NCI-H2029 (cell line): ENCODE measurements around the gene ZC3H18.
A peak's percentile ranks its signal among the peaks of the same experiment; 100 is the strongest.
"Not testable (repeated sequence)": the region's sequence is repeated elsewhere in the genome, so short reads cannot be mapped to it uniquely, and the experiment has no call there.

ENCODE experiments used
- DNase-seq: peaks from one replicate; lab custom pipeline; 2025; lab: John Stamatoyannopoulos, UW

ZC3H18 gene

GRCh38 chr16:88654363-88655052, 84.3 kb downstream of the ZC3H18 start:
- no peak for DNase-seq

- DNase-seq, result no peak
Observed at GRCh38 chr16:88655053-88655732, 85.0 kb downstream of the ZC3H18 start.

GRCh38 chr16:88655733-88656281, 85.6 kb downstream of the ZC3H18 start:
- no peak for DNase-seq

GRCh38 chr16:88656291-88656980, 86.2 kb downstream of the ZC3H18 start:
- no peak for DNase-seq

- DNase-seq, result no peak
Observed at GRCh38 chr16:88657371-88657770, 87.2 kb downstream of the ZC3H18 start.

GRCh38 chr16:88658714-88659113, 88.5 kb downstream of the ZC3H18 start:
- no peak for DNase-seq

- DNase-seq, result no peak
Observed at GRCh38 chr16:88659160-88659559, 89.0 kb downstream of the ZC3H18 start.

GRCh38 chr16:88661468-88661867, 91.3 kb downstream of the ZC3H18 start:
- no peak for DNase-seq

GRCh38 chr16:88662222-88662842, 92.1 kb downstream of the ZC3H18 start:
- no peak for DNase-seq

- DNase-seq, result peak; percentile 90
Observed at GRCh38 chr16:88662843-88663606, 92.8 kb downstream of the ZC3H18 start, which contains the start of gene MVD. Gene MVD (minus strand): TSS chr16:88663091. CDS start chr16:88663080, 11 bp downstream.

- peak; percentile 34 for DNase-seq
Observed at GRCh38 chr16:88665148-88665547, 94.9 kb downstream of the ZC3H18 start.

GRCh38 chr16:88665570-88665969, 95.4 kb downstream of the ZC3H18 start:
- DNase-seq, result no peak

GRCh38 chr16:88667461-88667860, 97.3 kb downstream of the ZC3H18 start:
- no peak for DNase-seq

GRCh38 chr16:88669493-88669892, 99.3 kb downstream of the ZC3H18 start:
- DNase-seq, result not testable (repeated sequence)

- DNase-seq, result no peak
Observed at GRCh38 chr16:88669980-88670379, 99.8 kb downstream of the ZC3H18 start.

GRCh38 chr16:88671806-88672205, 101.6 kb downstream of the ZC3H18 start:
- DNase-seq, result no peak

GRCh38 chr16:88672776-88673175, 102.6 kb downstream of the ZC3H18 start:
- no peak for DNase-seq

- no peak for DNase-seq
Observed at GRCh38 chr16:88673716-88674379, 103.6 kb downstream of the ZC3H18 start.

GRCh38 chr16:88676502-88677242, 106.5 kb downstream of the ZC3H18 start:
- DNase-seq, result no peak

- no peak for DNase-seq
Observed at GRCh38 chr16:88677721-88678120, 107.5 kb downstream of the ZC3H18 start.
